H1 (cell line): Measurements from ENCODE around the gene DMXL1. TPM values are rescaled to one million over a fixed set of nuclear protein-coding genes. Genes with fewer than 3 reads are reported as not detected.

Experiments
- BCL11A ChIP-seq, 2 experiments: IDR thresholded peaks; one replicate each; pipeline ENCODE4 v1.6.1; 2011; ENCODE audit warnings: low read depth in 2 of 2, low read length in 2 of 2, mild to moderate bottlenecking in 2 of 2
- EGR1 ChIP-seq: IDR thresholded peaks from 2 replicates; pipeline ENCODE4 v1.6.1; 2011; ENCODE audit warnings: low read depth, low read length, borderline replicate concordance
- GABPA ChIP-seq: IDR thresholded peaks from 2 replicates; pipeline ENCODE4 v1.6.1; 2011; ENCODE audit warnings: mild to moderate bottlenecking, low read length, moderate library complexity, borderline replicate concordance; ENCODE audit not compliant: insufficient read depth
- JUND ChIP-seq: IDR thresholded peaks from 2 replicates; pipeline ENCODE4 v1.6.1; 2011; ENCODE audit warnings: mild to moderate bottlenecking, improper control_type of control experiment, low read length
- SUZ12 ChIP-seq: fragments of 200-600 bp; sonication (generic); IDR thresholded peaks from 2 replicates; pipeline ENCODE4 v1.6.1; 2012; ENCODE audit warnings: mild to moderate bottlenecking, inconsistent platforms, low read length, moderate library complexity, mixed read lengths
- polyA plus RNA-seq, 7 experiments: library from polyadenylated mRNA; depleted of rRNA in 3 of 7; stranded (reverse) in 5 of 7; unstranded in 2 of 7; fragments of >200 nt in 5 of 7; fragments of 200-250 nt in 2 of 7; gene quantifications; 1 replicate in 5 of 7; 2 replicates in 1 of 7; 4 replicates in 1 of 7; pipeline versions ENCODE4 v1.2.1 to v1.2.3, GENCODE V29; 2011 to 2013; ENCODE audit warnings: missing spikeins in 2 of 7, mixed read lengths in 2 of 7
- total RNA-seq: library from RNA; stranded (reverse); fragmentation: NEBNext Ultra II Directional; extraction: Animal tissue kit (Norgen Biotek cat#: 25700); gene quantifications from 2 replicates; pipeline ENCODE4 v1.2.1, GENCODE V29; 2021
- TF ChIP-seq, protein P1 (sequence below): IDR thresholded peaks from 2 replicates; pipeline ENCODE4 v1.6.1; 2011; ENCODE audit warnings: low read length, improper control_type of control experiment

The DMXL1 gene
- total and polyA plus RNA-seq, 2 of the 8 experiments (the other 6 are each of a cell fraction or from before 2014, with no cell fraction given), result 10.1 to 43.9 TPM

DNA sequence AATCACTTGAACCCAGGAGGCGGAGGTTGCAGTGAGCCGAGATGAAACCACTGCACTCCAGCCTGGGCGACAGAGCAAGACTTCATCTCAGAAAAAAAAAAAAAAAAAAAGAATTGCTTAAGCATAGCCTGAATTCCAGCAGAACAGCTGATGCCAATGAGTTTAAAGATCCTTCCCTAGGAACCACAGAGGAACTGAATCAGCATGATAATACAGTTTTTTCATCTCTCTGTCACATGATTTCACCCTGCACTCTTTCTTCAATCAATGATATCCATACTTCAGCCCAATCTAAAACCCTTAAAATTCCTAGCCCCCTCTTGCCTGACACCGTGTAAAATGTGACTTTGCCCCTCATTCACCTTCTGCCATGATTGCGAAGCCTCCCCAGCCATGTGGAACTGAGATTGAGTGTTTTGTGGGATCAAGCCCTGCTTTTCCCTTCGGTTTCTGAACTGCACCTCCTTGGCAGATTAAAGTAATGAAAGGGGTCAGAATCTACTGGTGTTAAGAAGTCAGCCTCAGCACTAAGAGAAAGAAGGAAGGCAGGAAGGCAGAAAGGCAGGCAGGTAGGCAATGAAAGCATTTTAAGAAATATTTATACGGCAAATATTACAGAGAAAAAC is 20.9 kb upstream of the DMXL1 start (continued):
- no peak for TF ChIP-seq JUND
- TF ChIP-seq EGR1, result no peak
- TF ChIP-seq GABPA, result no peak
- TF ChIP-seq BCL11A (IDR thresholded peaks at IDR 0.05; ENCODE audit: low read depth in 2 of 2, low read length in 2 of 2), result no peak
- TF ChIP-seq, protein P1, sequence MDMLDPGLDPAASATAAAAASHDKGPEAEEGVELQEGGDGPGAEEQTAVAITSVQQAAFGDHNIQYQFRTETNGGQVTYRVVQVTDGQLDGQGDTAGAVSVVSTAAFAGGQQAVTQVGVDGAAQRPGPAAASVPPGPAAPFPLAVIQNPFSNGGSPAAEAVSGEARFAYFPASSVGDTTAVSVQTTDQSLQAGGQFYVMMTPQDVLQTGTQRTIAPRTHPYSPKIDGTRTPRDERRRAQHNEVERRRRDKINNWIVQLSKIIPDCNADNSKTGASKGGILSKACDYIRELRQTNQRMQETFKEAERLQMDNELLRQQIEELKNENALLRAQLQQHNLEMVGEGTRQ, result no peak; the same call in 1 of the 2 replicates
- no peak for TF ChIP-seq SUZ12
- TF ChIP-seq, all 59 proteins: peak for 3
